Thyroid gland (tissue), 4 donors: ENCODE measurements around the gene FIGNL2.

Source experiments
- CTCF ChIP-seq, 6 experiments: fragments of 200-600 bp in 3 of 6; fragments of 450-650 bp in 3 of 6; sonication (generic) in 3 of 6; IDR thresholded peaks; one replicate each; pipeline ENCODE4 v1.5.1; 2016 to 2019; ENCODE audit warnings: antibody characterized with exemption in 6 of 6, mild to moderate bottlenecking in 2 of 6, inconsistent platforms in 1 of 6, moderate library complexity in 1 of 6
- POLR2A ChIP-seq, 2 donors: fragments of 450-650 bp; IDR thresholded peaks; one replicate each; pipeline ENCODE4 v1.6.1; 2017; ENCODE audit warnings: antibody characterized with exemption in 2 of 2, mild to moderate bottlenecking in 2 of 2, moderate library complexity in 1 of 2

GRCh38 chr12:51890511-51891171, 42.1 kb upstream of the FIGNL2 start:
- TF ChIP-seq CTCF (IDR thresholded peaks at IDR 0.05) (no peak), POLR2A (IDR thresholded peaks at IDR 0.05) (no peak)
